Measurements from ENCODE around the gene ZNF580.

ZNF580 gene

DNA sequence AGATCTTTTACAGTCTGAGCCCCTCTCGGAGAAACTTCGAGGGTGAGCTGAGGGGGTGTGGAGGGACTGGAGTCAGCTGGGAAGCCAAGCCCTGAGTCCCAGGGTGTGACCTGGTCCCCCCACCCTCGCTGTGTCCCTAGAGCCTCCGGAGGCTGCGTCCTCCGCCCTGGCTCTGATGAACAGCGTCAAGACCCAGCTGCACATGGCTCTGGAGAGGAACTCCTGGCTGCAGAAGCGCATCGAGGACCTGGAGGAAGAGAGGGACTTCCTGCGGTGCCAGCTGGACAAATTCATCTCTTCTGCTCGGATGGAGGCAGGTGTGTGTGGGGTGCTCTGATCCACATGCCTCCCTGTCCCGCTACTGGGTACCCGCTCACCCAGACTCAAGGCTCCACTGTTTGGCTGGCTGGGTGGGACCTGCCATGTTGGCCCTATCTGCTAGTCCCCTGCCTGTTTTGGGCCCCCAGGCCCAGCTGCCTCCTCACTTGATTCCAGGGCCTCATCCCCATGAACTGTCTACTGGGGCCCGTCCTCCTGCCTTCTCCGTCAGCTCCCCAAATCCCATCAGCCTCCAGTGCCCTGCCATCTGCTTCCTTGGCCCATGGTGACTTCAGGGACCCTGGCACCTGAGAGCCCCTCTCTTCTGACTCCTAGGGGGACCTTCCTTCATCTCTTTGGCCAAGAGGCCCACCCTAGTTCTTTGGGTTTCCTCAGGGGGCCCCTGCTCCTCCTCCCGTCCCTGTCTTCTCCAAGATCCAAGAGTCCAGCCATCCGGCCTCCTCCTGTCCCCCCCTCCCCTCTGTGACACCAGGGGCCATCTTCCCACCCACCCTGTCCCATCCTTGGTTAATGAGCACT lies 8.7 kb downstream of the ZNF580 start (continued):
- TF ChIP-seq POU6F1 (CRISPR knock-in tag; IDR thresholded peaks at IDR 0.05; ENCODE audit: borderline replicate concordance, low read depth) (no peak), ARNTL (CRISPR knock-in tag; IDR thresholded peaks at IDR 0.05; ENCODE audit: borderline replicate concordance, low read depth) (no peak), ZC3H10 (CRISPR knock-in tag; IDR thresholded peaks at IDR 0.05) (no peak), PPARA (CRISPR knock-in tag; IDR thresholded peaks at IDR 0.05; ENCODE audit: borderline replicate concordance) (no peak), ZNF8 (CRISPR knock-in tag; IDR thresholded peaks at IDR 0.05) (no peak), ISL1 (CRISPR knock-in tag; IDR thresholded peaks at IDR 0.05) (no peak), ZFP30 (CRISPR knock-in tag; IDR thresholded peaks at IDR 0.05) (no peak), BACH2 (CRISPR knock-in tag; IDR thresholded peaks at IDR 0.05; ENCODE audit: borderline replicate concordance) (no peak), TOX (CRISPR knock-in tag; IDR thresholded peaks at IDR 0.05; ENCODE audit: borderline replicate concordance) (no peak), TSHZ2 (CRISPR knock-in tag; IDR thresholded peaks at IDR 0.05) (no peak), OSR1 (CRISPR knock-in tag; IDR thresholded peaks at IDR 0.05) (no peak)

GRCh38 chr19:55650126-55650557 lies 9.3 kb downstream of the ZNF580 start:
- no peak for TF ChIP-seq ZFP30 (CRISPR knock-in tag; IDR thresholded peaks at IDR 0.05)
- TF ChIP-seq ZFP3 (CRISPR knock-in tag; IDR thresholded peaks at IDR 0.05) = no peak
- no peak for TF ChIP-seq ZNF565 (CRISPR knock-in tag; conservative IDR thresholded peaks at IDR 0.05; ENCODE audit: low read depth)
- no peak for TF ChIP-seq TCF4 (CRISPR knock-in tag; IDR thresholded peaks at IDR 0.05; ENCODE audit: borderline replicate concordance)
- no peak for TF ChIP-seq GLIS3 (CRISPR knock-in tag; IDR thresholded peaks at IDR 0.05)
- TF ChIP-seq, protein P1, sequence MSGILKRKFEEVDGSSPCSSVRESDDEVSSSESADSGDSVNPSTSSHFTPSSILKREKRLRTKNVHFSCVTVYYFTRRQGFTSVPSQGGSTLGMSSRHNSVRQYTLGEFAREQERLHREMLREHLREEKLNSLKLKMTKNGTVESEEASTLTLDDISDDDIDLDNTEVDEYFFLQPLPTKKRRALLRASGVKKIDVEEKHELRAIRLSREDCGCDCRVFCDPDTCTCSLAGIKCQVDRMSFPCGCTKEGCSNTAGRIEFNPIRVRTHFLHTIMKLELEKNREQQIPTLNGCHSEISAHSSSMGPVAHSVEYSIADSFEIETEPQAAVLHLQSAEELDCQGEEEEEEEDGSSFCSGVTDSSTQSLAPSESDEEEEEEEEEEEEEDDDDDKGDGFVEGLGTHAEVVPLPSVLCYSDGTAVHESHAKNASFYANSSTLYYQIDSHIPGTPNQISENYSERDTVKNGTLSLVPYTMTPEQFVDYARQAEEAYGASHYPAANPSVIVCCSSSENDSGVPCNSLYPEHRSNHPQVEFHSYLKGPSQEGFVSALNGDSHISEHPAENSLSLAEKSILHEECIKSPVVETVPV (CRISPR knock-in tag; IDR thresholded peaks at IDR 0.05) = no peak
- no peak for TF ChIP-seq ZC3H10 (CRISPR knock-in tag; IDR thresholded peaks at IDR 0.05)
- no peak for TF ChIP-seq SNAI2 (CRISPR knock-in tag; IDR thresholded peaks at IDR 0.05)
- no peak for TF ChIP-seq ZNF8 (CRISPR knock-in tag; IDR thresholded peaks at IDR 0.05)
- TF ChIP-seq ZNF70 (CRISPR knock-in tag; IDR thresholded peaks at IDR 0.05) = no peak
- TF ChIP-seq PPARA (CRISPR knock-in tag; IDR thresholded peaks at IDR 0.05; ENCODE audit: borderline replicate concordance) = no peak
- no peak for TF ChIP-seq OSR1 (CRISPR knock-in tag; IDR thresholded peaks at IDR 0.05)
- no peak for TF ChIP-seq TOX (CRISPR knock-in tag; IDR thresholded peaks at IDR 0.05; ENCODE audit: borderline replicate concordance)
- no peak for TF ChIP-seq ARNTL (CRISPR knock-in tag; IDR thresholded peaks at IDR 0.05; ENCODE audit: borderline replicate concordance, low read depth)
- TF ChIP-seq POU6F1 (CRISPR knock-in tag; IDR thresholded peaks at IDR 0.05; ENCODE audit: borderline replicate concordance, low read depth) = no peak
- TF ChIP-seq, protein P2, sequence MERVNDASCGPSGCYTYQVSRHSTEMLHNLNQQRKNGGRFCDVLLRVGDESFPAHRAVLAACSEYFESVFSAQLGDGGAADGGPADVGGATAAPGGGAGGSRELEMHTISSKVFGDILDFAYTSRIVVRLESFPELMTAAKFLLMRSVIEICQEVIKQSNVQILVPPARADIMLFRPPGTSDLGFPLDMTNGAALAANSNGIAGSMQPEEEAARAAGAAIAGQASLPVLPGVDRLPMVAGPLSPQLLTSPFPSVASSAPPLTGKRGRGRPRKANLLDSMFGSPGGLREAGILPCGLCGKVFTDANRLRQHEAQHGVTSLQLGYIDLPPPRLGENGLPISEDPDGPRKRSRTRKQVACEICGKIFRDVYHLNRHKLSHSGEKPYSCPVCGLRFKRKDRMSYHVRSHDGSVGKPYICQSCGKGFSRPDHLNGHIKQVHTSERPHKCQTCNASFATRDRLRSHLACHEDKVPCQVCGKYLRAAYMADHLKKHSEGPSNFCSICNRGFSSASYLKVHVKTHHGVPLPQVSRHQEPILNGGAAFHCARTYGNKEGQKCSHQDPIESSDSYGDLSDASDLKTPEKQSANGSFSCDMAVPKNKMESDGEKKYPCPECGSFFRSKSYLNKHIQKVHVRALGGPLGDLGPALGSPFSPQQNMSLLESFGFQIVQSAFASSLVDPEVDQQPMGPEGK (CRISPR knock-in tag; IDR thresholded peaks at IDR 0.05; ENCODE audit: borderline replicate concordance) = no peak
- no peak for TF ChIP-seq CSDC2 (CRISPR knock-in tag; IDR thresholded peaks at IDR 0.05)
- TF ChIP-seq ISL1 (CRISPR knock-in tag; IDR thresholded peaks at IDR 0.05) = no peak
- no peak for ATAC-seq
